ENCODE data around the gene RAB3IP.

The RAB3IP gene

DNA sequence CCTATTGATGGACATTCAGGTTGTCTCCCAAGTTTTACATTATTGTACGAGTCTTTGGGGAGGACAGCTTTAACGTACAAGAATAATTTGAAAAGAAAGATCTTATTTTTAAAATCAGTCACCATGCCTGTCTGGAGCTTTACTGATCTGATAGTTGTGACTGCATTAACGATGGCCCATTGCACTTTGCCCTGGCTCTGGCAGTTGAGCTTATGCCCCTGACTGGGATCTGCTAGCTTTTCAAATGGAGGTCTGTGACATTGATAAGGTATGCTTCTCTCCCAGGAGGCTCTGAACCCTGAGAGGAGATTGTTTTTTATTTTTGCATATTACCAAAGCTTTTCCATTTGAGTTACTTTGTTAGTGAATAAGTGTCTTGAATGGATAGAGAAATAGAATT lies 17.9 kb upstream of the RAB3IP start:
- in situ Hi-C loops (cut with MboI; ENCODE audit: low sequenced_read_pairs, unreplicated experiment): no loop called here
- TF ChIP-seq, protein P1, sequence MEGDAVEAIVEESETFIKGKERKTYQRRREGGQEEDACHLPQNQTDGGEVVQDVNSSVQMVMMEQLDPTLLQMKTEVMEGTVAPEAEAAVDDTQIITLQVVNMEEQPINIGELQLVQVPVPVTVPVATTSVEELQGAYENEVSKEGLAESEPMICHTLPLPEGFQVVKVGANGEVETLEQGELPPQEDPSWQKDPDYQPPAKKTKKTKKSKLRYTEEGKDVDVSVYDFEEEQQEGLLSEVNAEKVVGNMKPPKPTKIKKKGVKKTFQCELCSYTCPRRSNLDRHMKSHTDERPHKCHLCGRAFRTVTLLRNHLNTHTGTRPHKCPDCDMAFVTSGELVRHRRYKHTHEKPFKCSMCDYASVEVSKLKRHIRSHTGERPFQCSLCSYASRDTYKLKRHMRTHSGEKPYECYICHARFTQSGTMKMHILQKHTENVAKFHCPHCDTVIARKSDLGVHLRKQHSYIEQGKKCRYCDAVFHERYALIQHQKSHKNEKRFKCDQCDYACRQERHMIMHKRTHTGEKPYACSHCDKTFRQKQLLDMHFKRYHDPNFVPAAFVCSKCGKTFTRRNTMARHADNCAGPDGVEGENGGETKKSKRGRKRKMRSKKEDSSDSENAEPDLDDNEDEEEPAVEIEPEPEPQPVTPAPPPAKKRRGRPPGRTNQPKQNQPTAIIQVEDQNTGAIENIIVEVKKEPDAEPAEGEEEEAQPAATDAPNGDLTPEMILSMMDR (IDR thresholded peaks at IDR 0.05; ENCODE audit: borderline replicate concordance, control extremely low read depth, extremely low read depth, insufficient read depth, missing control alignments): no peak
- DNase-seq (ENCODE audit: low spot score): no peak

- no peak for DNase-seq (ENCODE audit: low spot score)
- in situ Hi-C loops (cut with MboI; ENCODE audit: low sequenced_read_pairs, unreplicated experiment): no loop called here
- TF ChIP-seq, protein P1 (IDR thresholded peaks at IDR 0.05; ENCODE audit: borderline replicate concordance, control extremely low read depth, extremely low read depth, insufficient read depth, missing control alignments): no peak
These were observed 11.7 kb upstream of the RAB3IP start for GRCh38 chr12:69726922-69727321.

DNA sequence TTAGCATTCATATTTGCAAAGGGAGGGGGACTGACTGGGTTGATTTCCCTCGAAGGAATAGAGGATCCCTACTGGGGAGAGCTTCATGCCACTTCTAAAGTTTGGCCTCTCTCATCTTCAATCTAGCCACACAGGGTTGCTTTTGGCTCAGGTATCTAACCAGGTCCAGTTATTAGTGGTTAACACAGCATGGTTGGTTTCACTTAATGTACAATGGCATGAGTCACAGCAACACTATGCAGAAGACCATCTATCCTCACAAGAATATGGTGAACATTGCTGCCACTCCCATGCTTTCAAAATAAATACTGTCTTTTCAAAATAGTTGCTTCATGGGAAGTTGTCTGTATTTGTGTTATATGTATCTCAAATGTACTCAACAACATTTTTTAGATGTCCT lies 6.6 kb upstream of the RAB3IP start:
- in situ Hi-C loops (cut with MboI; ENCODE audit: low sequenced_read_pairs, unreplicated experiment): no loop called here
- TF ChIP-seq, protein P1 (IDR thresholded peaks at IDR 0.05; ENCODE audit: borderline replicate concordance, control extremely low read depth, extremely low read depth, insufficient read depth, missing control alignments): no peak
- DNase-seq (ENCODE audit: low spot score): no peak

DNA sequence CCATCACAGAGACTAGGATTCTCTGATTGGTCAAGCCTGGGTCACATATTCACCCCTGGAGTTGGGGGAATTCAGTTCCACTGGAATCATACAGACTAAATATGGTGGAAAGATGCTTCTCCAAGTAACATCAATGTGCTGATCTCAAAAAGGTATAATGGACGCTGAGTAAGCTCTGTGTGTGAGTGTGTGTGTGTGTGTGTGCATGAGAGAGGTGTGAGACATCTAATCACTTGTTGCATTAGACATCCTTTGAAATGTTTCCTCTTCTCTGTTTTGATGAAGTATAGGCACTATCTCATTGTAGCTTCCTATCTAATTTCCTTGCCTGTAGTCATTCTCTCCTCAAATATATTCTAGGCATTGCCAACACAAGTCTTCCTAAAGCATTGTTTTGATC lies 5.0 kb upstream of the RAB3IP start:
- DNase-seq (ENCODE audit: low spot score): no peak
- TF ChIP-seq, protein P1 (IDR thresholded peaks at IDR 0.05; ENCODE audit: borderline replicate concordance, control extremely low read depth, extremely low read depth, insufficient read depth, missing control alignments): no peak
- in situ Hi-C loops (cut with MboI; ENCODE audit: low sequenced_read_pairs, unreplicated experiment): no loop called here

GRCh38 chr12:69739287-69740191 lies 879 bp downstream of the RAB3IP start:
- peak; percentile 61 for DNase-seq (ENCODE audit: low spot score)
- TF ChIP-seq, protein P1 (IDR thresholded peaks at IDR 0.05; ENCODE audit: borderline replicate concordance, control extremely low read depth, extremely low read depth, insufficient read depth, missing control alignments): no peak
- in situ Hi-C loops (cut with MboI; ENCODE audit: low sequenced_read_pairs, unreplicated experiment): no loop called here

- in situ Hi-C loops (cut with MboI; ENCODE audit: low sequenced_read_pairs, unreplicated experiment): no loop called here
- DNase-seq (ENCODE audit: low spot score): no peak
- TF ChIP-seq, protein P1 (IDR thresholded peaks at IDR 0.05; ENCODE audit: borderline replicate concordance, control extremely low read depth, extremely low read depth, insufficient read depth, missing control alignments): no peak
These were observed 5.4 kb downstream of the RAB3IP start for GRCh38 chr12:69744109-69744508.
